Motor neuron (in vitro differentiated cells): Measurements from ENCODE around the gene ADK. TPM values are rescaled to one million over a fixed set of nuclear protein-coding genes. Genes with fewer than 3 reads are reported as not detected.
A peak's percentile ranks its signal among the peaks of the same experiment; 100 is the strongest.

Source experiments
- ATAC-seq, 8 experiments: fragments of 200-7000 bp; cut with Tn5 transposase; replicated peaks in 6 of 8; 2 replicates each; pipeline ENCODE4 v1.8.0; 2021; ENCODE audit warnings: mild to moderate bottlenecking in 8 of 8, moderate library complexity in 8 of 8
- H3K27ac ChIP-seq, 2 donors: fragments of 250-450 bp; sonication (Bioruptor Pico); 2 replicates each; pipeline ENCODE4 v1.9.0; 2021; ENCODE audit warnings: antibody characterized with exemption in 2 of 2, mild to moderate bottlenecking in 2 of 2, moderate library complexity in 1 of 2
- H3K4me1 ChIP-seq, 2 donors: fragments of 250-450 bp; sonication (Bioruptor Pico); replicated peaks in 1 of 2; 2 replicates each; pipeline ENCODE4 v1.6.1; 2021; ENCODE audit warnings: antibody characterized with exemption in 2 of 2, mild to moderate bottlenecking in 2 of 2, moderate library complexity in 1 of 2
- H3K4me3 ChIP-seq, 5 donors: fragments of 250-450 bp; sonication (Bioruptor Pico); 2 replicates each; pipeline ENCODE4 v1.9.0; 2021; ENCODE audit warnings: antibody characterized with exemption in 5 of 5, mild to moderate bottlenecking in 5 of 5, moderate library complexity in 4 of 5
- WGBS, 10 experiments: fragments of 450-650 bp; shearing (Covaris generic); methylation state at CpG; one replicate each; pipeline ENCODE4 v1.0.0; 2022; 5-methylcytosine and 5-hydroxymethylcytosine counted together
- in situ Hi-C, 9 experiments: fragments of 400-800 bp; cut with MboI; loops; one replicate each; pipeline ENCODE4 v1.15.0; 2021; ENCODE audit warnings: low sequenced_read_pairs in 9 of 9, low pct_unique_long_range_greater_than_20kb in 2 of 9; ENCODE audit not compliant: unreplicated experiment in 9 of 9
- total RNA-seq, 8 experiments: library from RNA; unstranded; fragments of 300-600 nt; gene quantifications; 2 replicates each; pipeline versions ENCODE4 v1.2.3 to v1.2.4, GENCODE V29; 2022

The ADK gene
- total RNA-seq, 8 experiments from 2014 or later: 22.9 to 46.8 (median 31.7) TPM

DNA sequence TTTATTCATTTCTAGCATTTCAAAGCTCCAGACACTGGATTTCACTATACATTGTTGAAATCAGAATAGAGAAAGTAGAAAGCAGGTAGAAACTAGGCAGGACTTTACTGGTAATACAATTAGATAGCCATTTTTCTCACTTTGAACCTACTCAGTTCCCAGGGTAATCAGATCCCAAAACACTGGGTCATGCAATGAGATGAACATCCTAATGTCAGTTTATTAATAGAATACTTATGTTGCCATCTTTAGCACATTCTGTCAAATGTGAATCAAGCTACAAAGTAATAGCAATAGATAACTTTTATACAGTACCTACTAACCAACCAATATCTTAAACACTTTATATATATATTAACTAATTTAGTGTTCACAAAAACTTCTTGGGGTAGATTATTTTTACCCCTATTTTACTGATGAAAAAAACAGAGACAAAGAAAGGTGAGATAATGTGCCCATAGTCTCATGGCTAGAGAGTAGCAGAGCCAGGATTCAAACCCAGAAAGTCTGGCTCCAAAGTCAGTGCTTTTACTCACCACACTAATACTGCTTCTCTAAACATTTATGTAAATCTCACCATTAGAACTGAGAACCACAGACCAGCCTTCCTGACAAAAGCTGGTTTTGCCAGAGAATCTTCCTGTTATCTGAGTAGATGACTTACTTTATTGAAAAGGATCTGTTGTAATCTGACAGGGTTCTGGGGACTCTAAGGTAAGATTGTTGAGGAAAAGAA lies 521.6 kb downstream of the ADK start:
- in situ Hi-C loops: no loop called here
- ATAC-seq: no peak
- H3K27ac ChIP-seq: no peak overlapping the region
- peaks cover 0 to 3% of the 10 kb centered on the region in 2 donors for H3K4me1 ChIP-seq
- H3K4me3 ChIP-seq: no peak overlapping the region

DNA sequence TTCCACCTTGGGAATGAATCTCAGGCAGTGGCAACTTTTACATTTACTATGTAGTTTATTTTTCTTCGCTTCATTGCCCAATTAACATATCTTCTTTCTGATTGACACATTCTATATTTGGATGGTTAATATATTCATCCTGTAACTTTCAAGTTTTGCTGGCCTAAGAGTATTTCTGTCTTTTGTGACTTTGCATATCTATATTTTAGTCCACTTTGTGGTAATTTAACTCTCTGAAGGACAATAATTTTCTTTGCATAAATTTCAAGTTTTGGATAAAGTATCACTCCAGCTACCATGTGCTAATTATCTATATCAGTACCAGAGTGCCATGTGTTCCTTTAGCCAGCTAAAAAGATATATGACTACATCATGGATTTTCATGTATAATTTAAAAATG lies 523.9 kb downstream of the ADK start:
- in situ Hi-C loops: no loop called here
- 71 to 100% (median 87%) methylated on average over 1 of the region's 1 CpG; no CpG with 5 or more reads in 2 of the 10 experiments for WGBS, 10 experiments
- no peak overlapping the region for H3K27ac ChIP-seq
- peaks cover 0 to 3% of the 10 kb centered on the region in 2 donors for H3K4me1 ChIP-seq
- H3K4me3 ChIP-seq: no peak overlapping the region
- peak in 1 of 8 experiments; percentile 40 for ATAC-seq

DNA sequence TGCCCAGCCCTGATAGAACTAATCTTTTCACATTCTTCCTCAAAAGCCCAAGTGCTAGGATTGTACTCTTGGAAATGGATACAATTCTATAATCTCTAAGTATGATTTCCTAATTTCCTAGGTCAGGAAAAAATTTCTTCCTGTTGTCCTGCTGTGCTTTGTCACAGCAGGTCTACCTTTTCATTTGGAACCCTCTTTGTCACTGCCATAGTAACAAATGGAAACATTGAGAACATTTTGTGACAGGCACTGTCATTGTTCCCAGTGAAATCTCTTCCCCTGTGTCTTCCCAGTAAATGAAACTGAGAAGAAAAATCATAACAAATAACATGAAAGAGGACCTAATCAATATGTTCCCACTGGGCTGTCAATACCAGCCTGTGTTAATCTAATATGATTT lies 524.5 kb downstream of the ADK start:
- Histone ChIP-seq H3K4me3 (no peak overlapping the region), H3K27ac (no peak overlapping the region), H3K4me1 (peaks cover 0 to 3% of the 10 kb centered on the region in 2 donors)
- in situ Hi-C loops: no loop called here
- no peak for ATAC-seq

DNA sequence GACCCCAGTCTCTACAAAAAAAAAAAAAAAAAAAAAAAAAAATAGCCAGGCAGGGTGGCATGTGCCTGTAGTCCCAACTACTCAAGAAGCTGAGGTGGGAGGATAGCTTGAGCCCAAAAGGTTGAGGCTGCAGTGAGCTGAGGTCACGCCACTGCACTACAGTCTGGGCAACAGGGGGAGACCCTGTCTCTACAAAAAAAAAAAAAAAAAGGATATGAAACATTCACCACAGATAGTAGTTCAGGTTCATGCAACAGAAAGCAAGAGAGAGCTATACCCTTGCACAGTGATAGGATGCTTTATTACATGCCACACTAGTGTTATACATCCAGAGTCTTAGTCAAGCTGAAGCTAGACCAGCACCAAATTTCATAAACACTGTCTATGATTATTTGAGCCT lies 526.9 kb downstream of the ADK start:
- Histone ChIP-seq H3K4me1 (peaks cover 0 to 3% of the 10 kb centered on the region in 2 donors), H3K27ac (no peak overlapping the region), H3K4me3 (no peak overlapping the region)
- in situ Hi-C loops: no loop called here
- WGBS, 10 experiments: 88 to 100% (median 100%) methylated on average over 1 of the region's 1 CpG; no CpG with 5 or more reads in 6 of the 10 experiments
- no peak for ATAC-seq

DNA sequence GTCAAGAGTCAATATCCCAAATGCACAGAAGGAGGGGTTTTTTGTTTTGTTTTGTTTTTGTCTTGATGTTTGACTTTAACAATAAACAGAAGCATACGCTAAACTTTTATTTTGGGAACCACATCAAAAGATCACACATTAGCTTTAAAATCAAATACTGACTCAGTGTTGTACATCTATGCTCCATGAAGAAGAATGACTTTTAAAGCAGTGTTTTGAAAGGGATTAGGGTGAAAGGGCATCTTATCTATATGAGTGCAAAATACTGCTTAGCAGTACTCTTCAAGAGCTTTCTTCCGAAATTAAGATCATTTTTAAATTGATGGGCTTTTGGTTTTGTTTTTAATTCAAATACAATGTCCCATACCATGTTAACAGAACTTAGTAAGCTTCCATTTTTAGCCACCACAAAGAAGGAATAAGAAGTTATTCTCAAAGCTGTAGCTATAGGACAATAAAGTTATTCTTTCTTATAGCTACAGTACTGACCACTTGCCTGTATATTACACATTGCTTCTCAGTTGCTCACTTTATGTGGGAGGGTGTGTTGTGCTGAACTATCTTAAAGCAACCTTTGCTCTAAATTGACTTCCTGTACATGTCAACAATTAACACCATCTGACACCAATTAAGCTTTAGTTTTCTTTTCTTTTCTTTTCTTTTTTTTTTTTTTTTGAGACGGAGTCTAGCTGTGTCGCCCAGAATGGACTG lies 531.1 kb downstream of the ADK start:
- no peak for ATAC-seq
- in situ Hi-C loops: no loop called here
- H3K4me1 ChIP-seq: no peaks in the 10 kb centered on the region
- H3K27ac ChIP-seq: no peak overlapping the region
- no peak overlapping the region for H3K4me3 ChIP-seq
- 71 to 100% (median 93%) methylated on average over 1 to 4 of the region's 4 CpGs for WGBS, 10 experiments

DNA sequence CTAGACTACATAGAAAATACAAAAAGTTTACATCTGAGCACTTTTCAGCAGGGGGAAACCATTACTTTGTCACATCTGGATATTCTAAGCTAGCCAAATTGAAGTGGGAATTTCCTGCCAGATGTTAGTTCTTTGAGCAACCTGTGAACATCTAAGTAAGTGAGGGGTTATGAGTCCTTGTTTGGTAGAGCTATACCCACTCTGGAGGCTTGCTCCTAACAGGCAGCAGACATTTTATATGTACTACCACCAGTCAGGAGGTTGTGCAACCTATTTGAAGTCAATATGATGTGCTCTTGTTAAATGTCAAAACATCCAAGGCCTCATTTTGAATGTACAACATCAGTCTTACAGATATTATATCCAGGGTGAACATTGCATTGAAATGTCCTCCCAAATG lies 532.0 kb downstream of the ADK start:
- ATAC-seq: no peak
- Histone ChIP-seq H3K27ac (no peak overlapping the region), H3K4me3 (no peak overlapping the region), H3K4me1 (no peaks in the 10 kb centered on the region)
- in situ Hi-C loops: no loop called here

DNA sequence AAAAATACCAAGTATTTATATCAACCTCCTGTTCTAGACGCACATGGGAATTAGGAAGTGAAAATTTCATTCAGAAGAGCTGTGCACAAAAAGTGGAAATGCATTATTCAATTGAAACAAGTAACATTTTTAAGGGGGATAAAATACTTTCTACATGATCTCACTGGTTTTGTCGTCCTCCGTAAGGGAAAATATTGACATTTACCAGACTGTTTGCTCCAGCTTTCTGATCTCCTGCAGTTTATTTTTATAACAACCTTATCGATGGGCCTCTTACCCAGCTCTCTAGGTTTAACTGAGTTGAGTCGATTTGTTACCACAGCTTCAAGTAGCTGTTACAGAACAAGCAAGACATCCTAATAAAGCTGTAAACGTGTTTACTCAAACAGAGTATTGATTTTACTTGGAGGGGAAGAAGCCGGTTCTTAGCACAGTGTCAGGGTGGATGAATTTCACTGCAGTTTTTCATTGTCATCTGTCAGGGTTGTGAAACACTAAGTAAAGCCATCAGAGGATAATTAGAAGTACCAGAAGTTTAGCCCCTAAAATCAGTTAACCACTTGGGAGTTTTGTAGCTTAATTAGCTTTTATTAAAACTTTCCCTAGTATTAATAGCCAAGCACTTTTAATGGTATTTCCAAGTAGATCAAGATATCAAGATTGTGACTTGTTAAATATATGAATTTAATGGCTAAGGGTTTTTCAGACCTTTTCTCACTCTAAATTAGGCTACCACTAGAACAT lies 532.8 kb downstream of the ADK start:
- Histone ChIP-seq H3K27ac (no peak overlapping the region), H3K4me1 (no peaks in the 10 kb centered on the region), H3K4me3 (no peak overlapping the region)
- ATAC-seq: peak in 4 of 8 experiments; percentile 32 to 96 (median 47)
- in situ Hi-C loops: no loop called here
- WGBS, 10 experiments: 29 to 85% (median 67%) methylated on average over 2 to 7 of the region's 7 CpGs; no CpG with 5 or more reads in 1 of the 10 experiments

DNA sequence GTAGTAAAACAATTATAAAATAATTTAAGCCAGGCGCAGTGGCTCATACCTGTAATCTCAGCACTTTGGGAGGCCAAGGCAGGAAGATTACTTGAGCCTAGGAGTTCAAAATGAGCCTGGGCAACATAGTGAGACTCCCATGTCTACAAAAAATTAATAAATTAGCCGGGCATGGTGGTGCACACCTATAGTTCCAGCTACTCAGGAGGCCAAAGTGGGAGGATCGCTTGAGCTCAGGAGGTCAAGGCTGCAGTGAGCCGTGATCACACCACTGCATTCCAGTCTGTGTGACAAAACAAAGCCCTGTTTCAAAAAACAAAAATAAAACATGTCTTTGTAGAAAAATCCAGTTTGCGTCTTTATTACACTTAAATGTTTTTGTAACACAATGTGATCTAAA lies 533.4 kb downstream of the ADK start:
- in situ Hi-C loops: no loop called here
- WGBS, 10 experiments: 67 to 100% (median 77%) methylated on average over 1 to 5 of the region's 5 CpGs; no CpG with 5 or more reads in 1 of the 10 experiments
- ATAC-seq: no peak
- H3K27ac ChIP-seq: no peak overlapping the region
- no peak overlapping the region for H3K4me3 ChIP-seq
- H3K4me1 ChIP-seq: no peaks in the 10 kb centered on the region

DNA sequence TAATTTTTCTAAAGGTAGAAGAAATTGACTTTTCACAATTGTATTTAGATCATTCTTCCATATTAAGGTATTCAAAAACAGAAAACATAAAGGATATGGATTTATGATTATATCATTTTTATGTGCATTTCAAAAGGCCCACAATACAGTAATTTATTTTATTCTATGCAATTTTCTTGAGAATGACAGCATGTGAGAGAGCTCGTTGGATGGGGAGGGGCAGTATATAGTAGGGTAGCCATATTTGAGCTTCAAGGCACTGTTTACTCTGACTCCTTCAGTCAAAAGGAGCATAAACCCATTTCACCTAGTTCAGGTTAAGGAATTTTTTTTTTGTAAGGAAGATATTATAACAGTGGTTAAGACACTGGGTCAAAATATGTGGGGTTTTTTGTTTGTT lies 534.5 kb downstream of the ADK start:
- WGBS, 10 experiments: 0 to 100% (median 86%) methylated on average over 1 of the region's 1 CpG; no CpG with 5 or more reads in 1 of the 10 experiments

DNA sequence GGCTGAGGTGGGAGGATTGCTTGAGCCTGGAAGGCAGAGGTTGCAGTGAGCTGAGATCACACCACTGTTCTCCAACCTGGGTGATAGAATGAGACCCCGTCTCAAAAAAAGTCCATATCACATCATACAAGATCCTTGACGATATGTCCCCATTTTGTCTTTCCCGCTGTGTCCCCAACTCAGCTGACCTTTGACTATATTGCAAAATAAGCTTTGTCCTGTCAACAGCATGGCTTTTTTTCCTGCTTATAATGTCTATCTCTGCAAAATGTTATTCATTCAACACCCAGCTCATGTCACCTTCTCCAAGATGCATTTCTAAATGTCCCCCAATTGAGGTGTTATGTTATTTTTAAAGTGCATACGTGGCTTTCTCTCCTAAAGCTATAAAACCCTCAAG lies 539.4 kb downstream of the ADK start:
- 80 to 100% (median 100%) methylated on average over 1 to 4 of the region's 4 CpGs; no CpG with 5 or more reads in 2 of the 10 experiments for WGBS, 10 experiments
- no peak overlapping the region for H3K27ac ChIP-seq
- in situ Hi-C loops: no loop called here
- no peak overlapping the region for H3K4me3 ChIP-seq
- ATAC-seq: no peak
- no peaks in the 10 kb centered on the region for H3K4me1 ChIP-seq

More for the DNA sequence above, 534.5 kb downstream of the ADK start:
- Histone ChIP-seq H3K4me1 (no peaks in the 10 kb centered on the region), H3K4me3 (no peak overlapping the region), H3K27ac (no peak overlapping the region)
- in situ Hi-C loops: no loop called here
- ATAC-seq: peak in 2 of 8 experiments; percentile 72 to 73

DNA sequence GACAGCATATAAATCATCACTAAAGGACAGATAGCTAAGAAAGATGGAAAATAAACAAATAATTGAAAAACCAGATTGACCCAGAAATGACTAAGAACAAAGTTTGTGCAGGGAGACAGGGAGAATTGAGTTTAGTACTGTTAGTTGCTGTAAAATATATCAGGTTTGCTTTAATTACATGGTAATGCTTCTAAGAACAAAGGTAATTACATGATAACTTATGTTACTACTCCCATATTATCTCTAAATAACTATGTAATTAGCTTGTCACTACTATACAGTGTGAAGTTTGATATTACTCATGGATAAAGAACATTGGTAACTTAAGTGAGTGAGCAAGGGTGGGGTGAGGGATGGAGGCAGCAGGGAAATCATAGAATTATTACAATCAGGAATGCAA lies 540.1 kb downstream of the ADK start:
- no peak overlapping the region for H3K27ac ChIP-seq
- ATAC-seq: no peak
- in situ Hi-C loops: no loop called here
- H3K4me3 ChIP-seq: no peak overlapping the region
- no peaks in the 10 kb centered on the region for H3K4me1 ChIP-seq

DNA sequence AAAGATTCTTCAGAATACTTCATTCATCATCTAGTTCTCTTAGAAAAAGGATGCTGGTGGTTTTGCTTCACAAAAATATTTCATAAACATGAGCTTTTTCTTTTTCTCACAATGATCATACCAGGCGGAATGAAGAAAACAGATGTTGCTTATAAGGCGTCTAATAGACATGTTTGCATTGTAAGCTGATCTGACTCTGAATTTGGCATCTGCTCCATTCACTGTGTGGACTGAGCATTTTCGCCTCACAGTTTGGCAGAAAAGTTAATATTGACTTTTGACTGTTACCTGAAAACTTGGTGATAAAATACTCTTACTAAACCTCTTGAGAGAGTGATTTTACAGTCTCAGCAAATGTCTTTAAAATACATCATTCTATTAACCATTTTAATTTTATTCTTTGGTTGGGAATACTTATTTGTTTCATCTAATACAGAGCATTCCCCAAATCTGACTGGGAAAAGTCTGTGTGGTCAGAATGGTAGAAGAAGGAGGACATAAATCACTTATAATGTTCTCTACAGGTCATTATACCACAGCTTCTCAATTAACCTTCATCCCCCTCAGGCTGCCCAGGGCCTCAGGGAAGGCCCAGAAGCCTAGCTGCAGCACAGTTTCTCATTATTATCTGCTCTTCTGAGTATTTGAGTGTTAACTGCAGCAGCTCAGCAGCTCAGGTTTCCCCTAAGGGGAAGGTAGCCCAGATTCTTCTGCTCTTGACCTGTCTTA lies 553.8 kb downstream of the ADK start:
- in situ Hi-C loops: no loop called here
- peaks cover 6% of the 10 kb centered on the region in 2 donors for H3K4me1 ChIP-seq
- ATAC-seq: peak in 2 of 8 experiments; percentile 34 to 52
- no peak overlapping the region for H3K27ac ChIP-seq
- WGBS, 10 experiments: 38 to 93% (median 81%) methylated on average over 1 to 3 of the region's 3 CpGs; no CpG with 5 or more reads in 1 of the 10 experiments
- H3K4me3 ChIP-seq: no peak overlapping the region
